DOHH2 (cell line): Measurements from ENCODE around the gene ABHD17B.

Experiments
- H3F3A ChIP-seq: fragments of 200-600 bp; sonication (generic), shearing (Covaris generic); 2 replicates; pipeline ENCODE4 v1.6.0; 2016; ENCODE audit warnings: antibody characterized with exemption, mild to moderate bottlenecking; ENCODE audit not compliant: control insufficient read depth, insufficient read depth
- H3K27ac ChIP-seq: fragments of 200-600 bp; sonication (generic); 2 replicates; pipeline ENCODE4 v1.5.1; 2014; ENCODE audit warnings: low read depth, mild to moderate bottlenecking, low read length, moderate library complexity
- H3K27me3 ChIP-seq: fragments of 200-600 bp; sonication (generic); 2 replicates; pipeline ENCODE4 v1.6.1; 2014; ENCODE audit warnings: mild to moderate bottlenecking, low read length, mixed read lengths; ENCODE audit not compliant: control insufficient read depth
- H3K36me3 ChIP-seq: fragments of 200-600 bp; sonication (generic); 2 replicates; pipeline ENCODE4 v1.6.1; 2014; ENCODE audit warnings: mild to moderate bottlenecking, low read length, moderate library complexity, mixed read lengths; ENCODE audit not compliant: control insufficient read depth
- H3K4me1 ChIP-seq: fragments of 200-600 bp; sonication (generic); 2 replicates; pipeline ENCODE4 v1.6.1; 2014; ENCODE audit warnings: mild to moderate bottlenecking, low read length, mixed read lengths; ENCODE audit not compliant: control insufficient read depth
- H3K4me2 ChIP-seq: fragments of 200-600 bp; sonication (generic); 2 replicates; pipeline ENCODE4 v1.6.0; 2014; ENCODE audit warnings: mild to moderate bottlenecking, low read length, moderate library complexity
- H3K4me3 ChIP-seq: fragments of 200-600 bp; sonication (generic); 2 replicates; pipeline ENCODE4 v1.5.1; 2014; ENCODE audit warnings: mild to moderate bottlenecking, low read length, mixed read lengths
- H3K79me2 ChIP-seq: fragments of 200-600 bp; sonication (generic); 2 replicates; pipeline ENCODE4 v1.6.1; 2014; ENCODE audit warnings: mild to moderate bottlenecking, low read length, mixed read lengths; ENCODE audit not compliant: control insufficient read depth
- H3K9me2 ChIP-seq: fragments of 200-600 bp; sonication (generic); replicated peaks from 2 replicates; pipeline ENCODE4 v1.6.1; 2014; ENCODE audit warnings: mild to moderate bottlenecking, low read length, mixed read lengths; ENCODE audit not compliant: control insufficient read depth
- H3K9me3 ChIP-seq: fragments of 200-600 bp; sonication (generic); 2 replicates; pipeline ENCODE4 v1.6.1; 2014; ENCODE audit warnings: antibody characterized with exemption, low read length, mixed read lengths; ENCODE audit not compliant: control insufficient read depth, insufficient read depth
- H4K20me1 ChIP-seq: fragments of 200-600 bp; sonication (generic); 2 replicates; pipeline ENCODE4 v1.6.0; 2014; ENCODE audit warnings: low read depth, mild to moderate bottlenecking, antibody characterized with exemption, low read length, moderate library complexity; ENCODE audit not compliant: control insufficient read depth, insufficient read depth
- EZH2phosphoT487 ChIP-seq: fragments of 200-600 bp; sonication (generic); IDR thresholded peaks from 2 replicates; pipeline ENCODE4 v1.6.1; 2017; ENCODE audit warnings: borderline replicate concordance, mild to moderate bottlenecking, antibody characterized with exemption, low read length, moderate library complexity, mixed read lengths
- TF ChIP-seq, protein P1 (sequence below): fragments of 200-600 bp; sonication (generic); IDR thresholded peaks from one replicate; pipeline ENCODE4 v1.5.1; 2014; ENCODE audit warnings: antibody characterized with exemption, mild to moderate bottlenecking, low read depth, low read length; ENCODE audit not compliant: poor library complexity, severe bottlenecking

Gene ABHD17B

DNA sequence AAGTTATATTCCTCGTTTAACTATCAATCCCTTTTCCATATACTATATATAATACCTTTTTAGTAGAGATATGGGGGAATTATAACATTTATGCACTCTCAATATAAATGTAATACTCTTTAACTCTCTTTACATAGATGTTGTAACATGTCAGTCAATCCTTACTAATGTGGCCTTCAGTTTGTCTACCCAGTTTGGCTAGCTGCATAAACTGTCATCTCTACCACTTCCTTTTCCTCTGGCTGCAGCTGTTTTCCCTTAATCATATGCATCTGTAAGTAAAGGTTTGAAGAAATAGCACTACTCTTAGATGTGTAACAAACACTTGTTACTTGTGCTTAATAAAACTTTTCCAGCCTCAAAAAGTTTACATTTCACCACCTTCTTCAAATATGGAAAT lies 13.4 kb downstream of the ABHD17B start:
- peak overlapping the region; percentile 64 for H3K4me2 ChIP-seq
- H3K4me1 ChIP-seq = peaks cover 99% of the 10 kb centered on the region
- no peaks in the 10 kb centered on the region for H4K20me1 ChIP-seq
- H3K9me3 ChIP-seq = no peaks in the 10 kb centered on the region
- peak overlapping the region; percentile 66 for H3K4me3 ChIP-seq
- peaks cover 12% of the 10 kb centered on the region for H3F3A ChIP-seq
- no peaks in the 10 kb centered on the region for H3K27me3 ChIP-seq
- peaks cover 45% of the 10 kb centered on the region for H3K36me3 ChIP-seq
- TF ChIP-seq, protein P1, sequence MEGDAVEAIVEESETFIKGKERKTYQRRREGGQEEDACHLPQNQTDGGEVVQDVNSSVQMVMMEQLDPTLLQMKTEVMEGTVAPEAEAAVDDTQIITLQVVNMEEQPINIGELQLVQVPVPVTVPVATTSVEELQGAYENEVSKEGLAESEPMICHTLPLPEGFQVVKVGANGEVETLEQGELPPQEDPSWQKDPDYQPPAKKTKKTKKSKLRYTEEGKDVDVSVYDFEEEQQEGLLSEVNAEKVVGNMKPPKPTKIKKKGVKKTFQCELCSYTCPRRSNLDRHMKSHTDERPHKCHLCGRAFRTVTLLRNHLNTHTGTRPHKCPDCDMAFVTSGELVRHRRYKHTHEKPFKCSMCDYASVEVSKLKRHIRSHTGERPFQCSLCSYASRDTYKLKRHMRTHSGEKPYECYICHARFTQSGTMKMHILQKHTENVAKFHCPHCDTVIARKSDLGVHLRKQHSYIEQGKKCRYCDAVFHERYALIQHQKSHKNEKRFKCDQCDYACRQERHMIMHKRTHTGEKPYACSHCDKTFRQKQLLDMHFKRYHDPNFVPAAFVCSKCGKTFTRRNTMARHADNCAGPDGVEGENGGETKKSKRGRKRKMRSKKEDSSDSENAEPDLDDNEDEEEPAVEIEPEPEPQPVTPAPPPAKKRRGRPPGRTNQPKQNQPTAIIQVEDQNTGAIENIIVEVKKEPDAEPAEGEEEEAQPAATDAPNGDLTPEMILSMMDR = no peak
- no peak for TF ChIP-seq EZH2phosphoT487
- peaks cover 100% of the 10 kb centered on the region for H3K79me2 ChIP-seq
- no peaks in the 10 kb centered on the region for H3K9me2 ChIP-seq
- peak overlapping the region; percentile 91 for H3K27ac ChIP-seq

DNA sequence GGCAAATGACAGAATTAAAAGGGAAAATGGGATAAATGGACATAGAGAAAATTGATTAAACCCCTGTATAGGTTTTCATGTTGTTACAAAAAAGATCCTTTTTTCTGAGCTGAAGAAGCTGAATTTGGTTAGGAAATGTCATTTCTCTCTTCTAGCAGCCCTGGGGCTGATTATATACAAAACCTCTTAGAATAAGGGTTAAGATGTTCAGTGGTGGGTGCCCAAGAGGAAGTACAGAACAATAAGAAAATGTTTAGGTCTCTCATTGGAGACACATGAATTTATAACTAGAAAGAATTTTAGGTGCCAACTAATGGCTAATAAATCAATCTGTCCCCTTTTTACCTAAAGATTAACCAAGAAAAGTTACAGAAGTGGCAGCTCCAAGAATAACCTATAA lies 14.2 kb downstream of the ABHD17B start:
- H3K4me2 ChIP-seq = peak overlapping the region; percentile 64
- no peaks in the 10 kb centered on the region for H3K9me3 ChIP-seq
- H3F3A ChIP-seq = peaks cover 4% of the 10 kb centered on the region
- peak overlapping the region; percentile 66 for H3K4me3 ChIP-seq
- no peaks in the 10 kb centered on the region for H3K9me2 ChIP-seq
- no peaks in the 10 kb centered on the region for H3K27me3 ChIP-seq
- TF ChIP-seq EZH2phosphoT487 = no peak
- TF ChIP-seq, protein P1 = no peak
- peak overlapping the region; percentile 91 for H3K27ac ChIP-seq
- H3K4me1 ChIP-seq = peaks cover 99% of the 10 kb centered on the region
- H3K79me2 ChIP-seq = peaks cover 100% of the 10 kb centered on the region
- peaks cover 46% of the 10 kb centered on the region for H3K36me3 ChIP-seq
- no peaks in the 10 kb centered on the region for H4K20me1 ChIP-seq

DNA sequence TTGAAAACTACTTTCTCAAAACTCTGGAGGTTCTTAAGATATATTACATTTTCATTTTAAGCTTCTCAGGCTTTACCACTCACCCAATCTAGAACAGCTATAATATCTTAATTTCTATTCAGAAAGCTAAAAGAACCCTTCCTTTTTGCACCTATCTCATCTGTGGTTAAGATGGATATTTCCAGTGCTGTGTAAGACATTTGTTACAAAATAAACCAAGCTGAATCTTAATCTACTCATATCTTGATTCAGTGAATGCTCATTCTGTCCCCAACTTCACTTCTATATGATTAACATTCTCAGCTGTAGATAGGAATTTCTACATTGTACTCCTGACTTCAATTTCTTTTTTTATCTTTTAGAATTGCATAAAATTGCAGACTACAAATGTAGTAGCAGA lies 15.0 kb downstream of the ABHD17B start:
- peak overlapping the region; percentile 64 for H3K4me2 ChIP-seq
- no peaks in the 10 kb centered on the region for H4K20me1 ChIP-seq
- H3K9me2 ChIP-seq = no peaks in the 10 kb centered on the region
- H3K79me2 ChIP-seq = peaks cover 100% of the 10 kb centered on the region
- H3K36me3 ChIP-seq = peaks cover 52% of the 10 kb centered on the region
- peak overlapping the region; percentile 91 for H3K27ac ChIP-seq
- no peaks in the 10 kb centered on the region for H3K9me3 ChIP-seq
- no peaks in the 10 kb centered on the region for H3K27me3 ChIP-seq
- peaks cover 99% of the 10 kb centered on the region for H3K4me1 ChIP-seq
- no peak for TF ChIP-seq EZH2phosphoT487
- TF ChIP-seq, protein P1 = no peak
- peak overlapping the region; percentile 66 for H3K4me3 ChIP-seq
- peaks cover 7% of the 10 kb centered on the region for H3F3A ChIP-seq
